HEK293 (cell line): ENCODE measurements around the gene CACNA1C.

Experiments
- CTCF ChIA-PET: fragments of 350-600 bp; formaldehyde crosslinking; extraction: SDS; loops from one replicate; lab custom pipeline; 2021; ENCODE audit warnings: antibody characterized with exemption; lab: Yijun Ruan, JAX
- POLR2A ChIA-PET: fragments of 300-600 bp; formaldehyde crosslinking; extraction: SDS; loops from one replicate; lab custom pipeline; 2020; ENCODE audit warnings: antibody characterized with exemption, inconsistent platforms; lab: Yijun Ruan, JAX
- H3K27ac ChIP-seq: fragments of 200-500 bp; sonication (Bioruptor generic); 2 replicates; pipeline ENCODE4 v1.5.1; 2014; ENCODE audit warnings: low read depth, low read length, control low read depth, inconsistent platforms; ENCODE audit errors: extremely low read depth
- H3K36me3 ChIP-seq, 2 experiments: fragments of 200-500 bp in 1 of 2; sonication (Bioruptor generic) in 1 of 2; 1 replicate in 1 of 2; 2 replicates in 1 of 2; pipeline ENCODE4 v1.5.1; 2014 to 2017; ENCODE audit warnings: inconsistent platforms in 2 of 2, low read length in 2 of 2; ENCODE audit not compliant: control insufficient read depth in 2 of 2, insufficient read depth in 1 of 2
- H3K4me1 ChIP-seq: fragments of 200-500 bp; sonication (Bioruptor generic); 2 replicates; pipeline ENCODE4 v1.5.1; 2014; ENCODE audit warnings: mild to moderate bottlenecking, low read length, inconsistent platforms; ENCODE audit not compliant: control insufficient read depth, insufficient read depth
- H3K4me3 ChIP-seq: 2 replicates; pipeline ENCODE4 v1.5.1; 2011; ENCODE audit warnings: low read depth, mild to moderate bottlenecking, control low read depth, low read length, moderate library complexity
- H3K9me3 ChIP-seq: fragments of 200-500 bp; sonication (Bioruptor generic); 2 replicates; pipeline ENCODE4 v1.5.1; 2014; ENCODE audit warnings: low read depth, low read length, inconsistent platforms; ENCODE audit not compliant: control insufficient read depth, insufficient read depth
- GLIS1 ChIP-seq: fragments of 450-650 bp; formaldehyde crosslinking; IDR thresholded peaks from 2 replicates; pipeline ENCODE4 v1.5.1; 2016; ENCODE audit warnings: missing biosample characterization, missing genetic modification characterization
- HOXD13 ChIP-seq: sonication (generic); formaldehyde crosslinking; IDR thresholded peaks from 2 replicates; pipeline ENCODE4 v1.8.0; 2022; ENCODE audit warnings: missing genetic modification reagents, borderline replicate concordance
- IKZF3 ChIP-seq: fragments of 450-650 bp; IDR thresholded peaks from 2 replicates; pipeline ENCODE4 v1.5.0; 2018; ENCODE audit warnings: missing biosample characterization, mild to moderate bottlenecking, missing genetic modification characterization, moderate library complexity
- KLF8 ChIP-seq: fragments of 450-650 bp; formaldehyde crosslinking; IDR thresholded peaks from 2 replicates; pipeline ENCODE4 v1.5.1; 2016; ENCODE audit warnings: missing biosample characterization, missing genetic modification characterization
- PRDM1 ChIP-seq: fragments of 450-650 bp; formaldehyde crosslinking; IDR thresholded peaks from 2 replicates; pipeline ENCODE4; 2016; ENCODE audit warnings: missing biosample characterization, missing genetic modification characterization
- ZBTB1 ChIP-seq: fragments of 450-650 bp; formaldehyde crosslinking; IDR thresholded peaks from 2 replicates; pipeline ENCODE4 v1.5.1; 2016; ENCODE audit warnings: missing biosample characterization, missing genetic modification characterization
- ZIC2 ChIP-seq: fragments of 450-650 bp; formaldehyde crosslinking; IDR thresholded peaks from 2 replicates; pipeline ENCODE4 v1.5.1; 2016; ENCODE audit warnings: missing biosample characterization, missing genetic modification characterization
- ZNF10 ChIP-seq: fragments of 450-650 bp; formaldehyde crosslinking; IDR thresholded peaks from 2 replicates; pipeline ENCODE4 v1.5.1; 2017; ENCODE audit warnings: missing biosample characterization, missing genetic modification characterization
- ZNF114 ChIP-seq: fragments of 450-650 bp; formaldehyde crosslinking; IDR thresholded peaks from 2 replicates; pipeline ENCODE4 v1.5.0; 2017; ENCODE audit warnings: missing biosample characterization, missing genetic modification characterization
- ZNF157 ChIP-seq: fragments of 450-650 bp; formaldehyde crosslinking; IDR thresholded peaks from 2 replicates; pipeline ENCODE4 v1.5.1; 2016; ENCODE audit warnings: missing biosample characterization, missing genetic modification characterization
- ZNF174 ChIP-seq: fragments of 450-650 bp; formaldehyde crosslinking; IDR thresholded peaks from 2 replicates; pipeline ENCODE4 v1.5.0; 2017; ENCODE audit warnings: missing biosample characterization, mild to moderate bottlenecking, missing genetic modification characterization
- ZNF184 ChIP-seq: fragments of 450-650 bp; IDR thresholded peaks from 2 replicates; pipeline ENCODE4 v1.5.1; 2018; ENCODE audit warnings: missing biosample characterization, mild to moderate bottlenecking, missing genetic modification characterization
- ZNF221 ChIP-seq: fragments of 450-650 bp; formaldehyde crosslinking; IDR thresholded peaks from 2 replicates; pipeline ENCODE4 v1.5.1; 2017; ENCODE audit warnings: missing biosample characterization, missing genetic modification characterization, borderline replicate concordance
- ZNF23 ChIP-seq: fragments of 450-650 bp; formaldehyde crosslinking; IDR thresholded peaks from 2 replicates; pipeline ENCODE4 v1.5.1; 2016; ENCODE audit warnings: missing biosample characterization, missing genetic modification characterization, borderline replicate concordance
- ZNF292 ChIP-seq: fragments of 450-650 bp; formaldehyde crosslinking; IDR thresholded peaks from 2 replicates; pipeline ENCODE4 v1.5.1; 2016; ENCODE audit warnings: low read depth, missing biosample characterization, missing genetic modification characterization, borderline replicate concordance
- ZNF433 ChIP-seq: fragments of 450-650 bp; formaldehyde crosslinking; IDR thresholded peaks from 2 replicates; pipeline ENCODE4 v1.5.1; 2016; ENCODE audit warnings: missing biosample characterization, missing genetic modification characterization, low read depth
- ZNF488 ChIP-seq: fragments of 450-650 bp; formaldehyde crosslinking; IDR thresholded peaks from 2 replicates; pipeline ENCODE4 v1.5.1; 2016; ENCODE audit warnings: missing biosample characterization, missing genetic modification characterization
- ZNF501 ChIP-seq: fragments of 450-650 bp; formaldehyde crosslinking; IDR thresholded peaks from 2 replicates; pipeline ENCODE4 v1.5.1; 2016; ENCODE audit warnings: missing biosample characterization, missing genetic modification characterization
- ZNF561 ChIP-seq: fragments of 450-650 bp; IDR thresholded peaks from 2 replicates; pipeline ENCODE4 v1.5.1; 2018; ENCODE audit warnings: missing biosample characterization, missing genetic modification characterization, borderline replicate concordance
- ZNF664 ChIP-seq: fragments of 450-650 bp; formaldehyde crosslinking; IDR thresholded peaks from 2 replicates; pipeline ENCODE4 v1.5.1; 2016; ENCODE audit warnings: missing biosample characterization, missing genetic modification characterization
- ZNF670 ChIP-seq: fragments of 450-650 bp; formaldehyde crosslinking; IDR thresholded peaks from 2 replicates; pipeline ENCODE4 v1.5.1; 2016; ENCODE audit warnings: missing biosample characterization, missing genetic modification characterization, low read depth
- ZNF701 ChIP-seq: fragments of 450-650 bp; formaldehyde crosslinking; IDR thresholded peaks from 2 replicates; pipeline ENCODE4 v1.5.1; 2016; ENCODE audit warnings: missing biosample characterization, missing genetic modification characterization
- ZNF704 ChIP-seq: fragments of 450-650 bp; formaldehyde crosslinking; IDR thresholded peaks from 2 replicates; pipeline ENCODE4 v1.5.1; 2016; ENCODE audit warnings: missing biosample characterization, missing genetic modification characterization
- TF ChIP-seq, protein P1 (sequence below): fragments of 450-650 bp; formaldehyde crosslinking; IDR thresholded peaks from 2 replicates; pipeline ENCODE4 v1.5.1; 2016; ENCODE audit warnings: missing biosample characterization, missing genetic modification characterization, low read depth

The CACNA1C gene

DNA sequence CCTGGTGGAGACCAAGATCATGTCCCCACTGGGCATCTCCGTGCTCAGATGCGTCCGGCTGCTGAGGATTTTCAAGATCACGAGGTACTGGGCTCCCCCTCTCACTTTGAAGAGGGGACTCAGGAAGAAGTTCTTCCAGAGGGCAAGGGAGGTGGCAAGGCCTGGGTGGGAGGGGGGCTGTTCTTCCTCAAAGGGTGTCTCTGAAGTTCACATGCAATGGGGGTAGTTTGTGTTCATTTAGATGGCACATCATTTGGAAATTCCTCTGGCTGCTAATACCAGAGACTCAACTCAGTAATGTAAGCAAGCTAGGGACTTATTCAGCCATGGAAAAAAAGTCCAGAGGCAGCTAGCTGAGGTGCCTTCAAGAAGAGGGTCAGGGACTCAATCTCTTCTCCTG, 514.9 kb downstream of the CACNA1C start:
- Histone ChIP-seq H3K4me1 (no peaks in the 10 kb centered on the region), H3K4me3 (no peak overlapping the region), H3K27ac (no peak overlapping the region), H3K36me3 (no peaks in the 10 kb centered on the region), H3K9me3 (no peaks in the 10 kb centered on the region)
- TF ChIP-seq ZNF433 (tag by site-specific recombination) (no peak), ZBTB1 (tag by site-specific recombination) (no peak), ZNF701 (tag by site-specific recombination) (no peak), ZNF23 (tag by site-specific recombination) (no peak)
- ChIA-PET POLR2A (no interaction called here), CTCF (no interaction called here)

DNA sequence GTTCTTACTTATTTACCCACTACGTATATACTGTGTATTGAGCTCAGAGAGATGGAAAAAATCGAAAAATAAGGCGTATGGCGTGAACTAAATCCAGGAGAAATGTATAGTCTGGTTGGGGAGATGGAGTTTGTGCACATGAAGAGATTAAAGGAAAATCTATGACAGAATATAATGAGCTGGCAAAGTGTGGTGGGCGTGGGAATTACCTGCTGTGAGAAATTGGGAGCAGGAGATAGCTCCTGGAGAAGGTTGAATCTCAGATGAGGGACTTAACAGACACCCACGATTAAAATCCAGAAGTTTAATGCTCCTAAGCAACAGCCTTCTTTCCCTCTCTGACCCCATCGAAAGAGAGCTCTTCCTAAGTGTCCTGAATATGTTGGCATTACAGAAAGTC, 517.8 kb downstream of the CACNA1C start:
- POLR2A ChIA-PET = no interaction called here
- TF ChIP-seq ZNF501 (tag by site-specific recombination) (no peak), ZNF114 (no peak), ZNF701 (tag by site-specific recombination) (no peak), ZNF664 (tag by site-specific recombination) (no peak), ZNF488 (no peak), PRDM1 (no peak), ZNF670 (no peak), HOXD13 (no peak), IKZF3 (tag by site-specific recombination) (no peak), ZNF184 (tag by site-specific recombination) (no peak)
- TF ChIP-seq, protein P1, sequence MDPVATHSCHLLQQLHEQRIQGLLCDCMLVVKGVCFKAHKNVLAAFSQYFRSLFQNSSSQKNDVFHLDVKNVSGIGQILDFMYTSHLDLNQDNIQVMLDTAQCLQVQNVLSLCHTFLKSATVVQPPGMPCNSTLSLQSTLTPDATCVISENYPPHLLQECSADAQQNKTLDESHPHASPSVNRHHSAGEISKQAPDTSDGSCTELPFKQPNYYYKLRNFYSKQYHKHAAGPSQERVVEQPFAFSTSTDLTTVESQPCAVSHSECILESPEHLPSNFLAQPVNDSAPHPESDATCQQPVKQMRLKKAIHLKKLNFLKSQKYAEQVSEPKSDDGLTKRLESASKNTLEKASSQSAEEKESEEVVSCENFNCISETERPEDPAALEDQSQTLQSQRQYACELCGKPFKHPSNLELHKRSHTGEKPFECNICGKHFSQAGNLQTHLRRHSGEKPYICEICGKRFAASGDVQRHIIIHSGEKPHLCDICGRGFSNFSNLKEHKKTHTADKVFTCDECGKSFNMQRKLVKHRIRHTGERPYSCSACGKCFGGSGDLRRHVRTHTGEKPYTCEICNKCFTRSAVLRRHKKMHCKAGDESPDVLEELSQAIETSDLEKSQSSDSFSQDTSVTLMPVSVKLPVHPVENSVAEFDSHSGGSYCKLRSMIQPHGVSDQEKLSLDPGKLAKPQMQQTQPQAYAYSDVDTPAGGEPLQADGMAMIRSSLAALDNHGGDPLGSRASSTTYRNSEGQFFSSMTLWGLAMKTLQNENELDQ (tag by site-specific recombination) = no peak

GRCh38 chr12:2574355-2574935, 521.7 kb downstream of the CACNA1C start:
- H3K36me3 ChIP-seq = no peaks in the 10 kb centered on the region
- CTCF ChIA-PET = interaction anchor here (0.9 kb wide), 1 partner anchor 8 kb away, joined by 4 read pairs; no protein-coding TSS in a partner anchor
- TF ChIP-seq ZIC2 (tag by site-specific recombination) = peak; percentile 83
- TF ChIP-seq ZNF10 (tag by site-specific recombination) = no peak
- no peak for TF ChIP-seq KLF8 (tag by site-specific recombination)
- TF ChIP-seq ZNF704 (tag by site-specific recombination) = no peak
- TF ChIP-seq ZNF292 (tag by site-specific recombination) = no peak
- TF ChIP-seq ZNF221 (tag by site-specific recombination) = no peak
- no peak for TF ChIP-seq ZNF174 (tag by site-specific recombination)
- peak; percentile 97 for TF ChIP-seq GLIS1 (tag by site-specific recombination)
- TF ChIP-seq ZNF561 (tag by site-specific recombination) = no peak
- TF ChIP-seq ZNF157 = no peak
- H3K4me3 ChIP-seq = no peak overlapping the region
- H3K27ac ChIP-seq = no peak overlapping the region
- POLR2A ChIA-PET = no interaction called here
- no peaks in the 10 kb centered on the region for H3K9me3 ChIP-seq
- H3K4me1 ChIP-seq = no peaks in the 10 kb centered on the region

More for the DNA sequence above, 517.8 kb downstream of the CACNA1C start:
- no peak overlapping the region for H3K4me3 ChIP-seq
- no peak overlapping the region for H3K27ac ChIP-seq
- CTCF ChIA-PET = interaction anchor here (0.6 to 1.2 kb wide), 3 partner anchors 12 to 318 kb away, joined by 3 to 7 read pairs (median 3); no protein-coding TSS in a partner anchor
- H3K36me3 ChIP-seq = no peaks in the 10 kb centered on the region
- no peaks in the 10 kb centered on the region for H3K4me1 ChIP-seq
- no peaks in the 10 kb centered on the region for H3K9me3 ChIP-seq
